Measurements from ENCODE around the gene SV2C. TPM values are rescaled to one million over a fixed set of nuclear protein-coding genes. Genes with fewer than 3 reads are reported as not detected.

Gene SV2C
- total RNA-seq, 1 experiment from 2014 or later, result not detected

DNA sequence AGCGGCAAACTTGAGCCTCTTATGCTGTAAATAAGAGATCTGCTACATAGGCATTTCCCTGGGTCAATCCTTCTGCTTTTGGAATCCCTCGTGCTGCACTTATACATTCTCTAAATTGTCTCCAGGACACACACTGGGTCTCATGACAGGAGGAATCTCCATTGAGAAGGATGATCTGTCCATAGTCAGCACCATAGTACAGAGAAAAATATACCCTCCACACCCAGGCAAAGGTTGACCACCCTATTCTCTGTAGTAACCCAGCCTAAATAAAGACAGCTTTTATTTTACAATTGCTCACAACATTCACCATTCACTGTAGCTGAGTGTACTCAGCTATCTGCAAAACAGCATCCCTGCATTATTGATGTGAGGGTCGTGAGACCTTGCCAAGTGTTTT lies 111.2 kb downstream of the SV2C start:
- no peaks in the 10 kb centered on the region for H3K36me3 ChIP-seq
- no peaks in the 10 kb centered on the region for H3K4me1 ChIP-seq
- DNase-seq, result no peak

DNA sequence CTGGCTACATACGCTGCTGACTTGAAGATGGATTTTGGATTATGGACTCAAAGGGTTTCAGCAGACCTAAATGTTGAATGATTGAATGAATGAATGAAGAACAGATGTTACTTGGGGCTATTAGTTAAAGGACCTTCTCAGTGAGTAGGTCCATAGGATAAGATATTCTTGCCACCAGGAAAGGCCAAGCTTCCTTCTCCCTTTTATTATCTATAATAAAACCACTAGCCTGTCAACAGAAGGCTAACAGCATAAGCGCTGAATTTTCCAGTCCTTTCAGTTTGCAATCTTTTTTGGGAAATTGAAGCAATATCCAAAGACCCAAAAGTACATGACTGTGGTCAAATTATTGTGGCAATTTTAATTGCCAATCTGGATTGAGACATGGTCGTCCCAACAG lies 113.3 kb downstream of the SV2C start:
- Histone ChIP-seq H3K27ac (no peak overlapping the region), H3K27me3 (peaks cover 11% of the 10 kb centered on the region; the same call in 1 of the 2 replicates), H3K36me3 (no peaks in the 10 kb centered on the region), H3K4me3 (no peak overlapping the region), H3K4me1 (no peaks in the 10 kb centered on the region), H3K9me3 (replicated peaks) (no peaks in the 10 kb centered on the region)
- DNase-seq, result no peak

More for the DNA sequence above, 111.2 kb downstream of the SV2C start:
- peaks cover 11% of the 10 kb centered on the region; the same call in 1 of the 2 replicates for H3K27me3 ChIP-seq
- H3K9me3 ChIP-seq (replicated peaks), result no peaks in the 10 kb centered on the region
- no peak overlapping the region for H3K27ac ChIP-seq
- H3K4me3 ChIP-seq, result no peak overlapping the region

DNA sequence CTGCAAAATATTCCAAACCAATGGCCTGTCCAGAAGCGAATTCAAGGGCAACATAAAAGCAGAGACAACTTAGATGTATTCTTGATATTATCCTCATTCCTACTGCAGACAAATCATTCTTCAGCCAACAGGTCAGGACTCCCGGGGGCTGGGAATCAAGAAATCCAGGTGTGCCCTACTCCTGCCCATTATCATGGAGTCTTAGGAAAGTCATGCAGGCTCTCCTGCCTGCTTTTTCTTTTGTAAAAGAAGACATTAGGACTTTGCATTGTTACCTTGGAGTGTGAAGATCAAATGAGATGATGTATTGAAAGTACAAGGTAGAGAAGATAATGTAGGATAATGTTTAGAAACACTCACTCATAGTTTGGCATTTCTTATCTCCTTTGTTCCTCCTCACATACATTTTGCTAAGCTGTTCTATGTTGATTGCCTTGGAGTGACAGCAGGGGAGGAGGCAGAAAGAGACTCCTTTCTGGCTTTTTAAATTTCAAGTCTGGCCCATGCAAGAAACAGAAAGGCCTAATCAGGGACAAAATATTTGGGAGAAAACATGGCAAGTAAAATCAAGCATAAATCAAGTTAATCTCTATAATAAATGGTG lies 113.8 kb downstream of the SV2C start:
- Histone ChIP-seq H3K4me1 (no peaks in the 10 kb centered on the region), H3K4me3 (no peak overlapping the region), H3K36me3 (no peaks in the 10 kb centered on the region), H3K9me3 (replicated peaks) (no peaks in the 10 kb centered on the region), H3K27me3 (peaks cover 11% of the 10 kb centered on the region; the same call in 1 of the 2 replicates), H3K27ac (no peak overlapping the region)
- DNase-seq, result no peak

DNA sequence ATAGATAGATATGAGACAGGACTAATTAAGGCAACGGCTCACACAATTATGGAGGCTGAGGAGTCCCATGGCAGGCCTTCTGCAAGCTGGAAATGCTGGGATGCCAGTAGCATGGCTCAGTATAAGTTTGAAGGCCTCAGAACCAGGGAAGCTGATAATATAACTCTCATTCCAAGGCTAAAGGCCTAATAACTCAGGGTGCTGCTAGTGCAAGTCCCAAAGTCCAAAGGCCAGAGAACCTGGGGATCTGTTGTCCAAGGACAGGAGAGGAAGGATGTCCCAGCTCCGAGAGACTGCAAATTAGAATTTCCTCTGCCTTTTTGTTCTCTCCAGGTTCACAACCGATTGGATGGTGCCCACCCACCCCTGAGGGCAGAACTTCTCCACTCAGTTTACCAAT lies 114.5 kb downstream of the SV2C start:
- DNase-seq, result no peak

DNA sequence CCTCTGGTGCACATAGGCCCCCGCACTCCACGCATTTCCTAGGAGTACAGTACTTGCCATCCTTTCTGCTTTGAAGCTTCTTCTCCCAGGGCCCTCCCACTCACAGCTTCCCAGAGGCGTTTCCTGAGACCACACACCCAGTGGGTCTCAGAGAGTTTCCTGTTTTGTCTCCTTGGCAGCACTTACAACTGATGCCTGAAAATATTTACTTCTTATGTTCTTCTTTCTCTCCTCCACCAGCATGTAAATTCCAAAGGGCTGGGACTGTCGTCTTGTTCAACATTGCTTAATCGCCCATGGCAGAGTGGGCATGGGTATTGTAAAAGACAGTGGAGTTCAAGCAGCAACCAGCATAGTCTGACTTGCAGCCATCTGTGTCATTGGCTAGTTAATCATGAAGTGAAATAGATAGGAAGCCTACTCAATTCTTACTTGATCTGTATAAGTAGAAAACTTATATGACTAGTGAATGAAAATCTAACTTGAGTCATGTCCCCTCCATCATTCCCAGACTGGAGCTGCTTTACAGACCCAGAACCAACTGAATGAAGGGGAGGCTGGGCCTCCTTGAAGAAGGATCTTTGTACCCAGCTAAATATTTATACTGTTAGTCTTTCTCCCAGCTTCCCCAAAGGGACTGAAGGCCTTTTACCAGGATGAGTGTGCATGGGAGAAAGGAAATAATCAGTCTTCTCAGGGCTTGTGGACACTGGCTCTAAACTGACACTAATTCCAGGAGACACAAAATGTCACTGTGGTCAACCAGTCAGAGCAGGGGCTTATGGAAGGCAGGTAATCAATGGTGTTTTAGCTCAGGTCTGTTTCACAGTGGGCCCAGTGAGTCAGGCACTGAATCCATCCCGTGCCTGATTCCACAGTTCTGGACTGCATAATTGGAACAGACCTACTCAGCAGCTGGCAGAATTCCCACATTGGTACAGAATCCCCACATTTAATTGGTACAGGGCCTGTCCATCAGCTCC lies 116.4 kb downstream of the SV2C start:
- no peak for DNase-seq
- Histone ChIP-seq H3K27me3 (peaks cover 11% of the 10 kb centered on the region; the same call in 1 of the 2 replicates), H3K9me3 (replicated peaks) (no peaks in the 10 kb centered on the region), H3K36me3 (no peaks in the 10 kb centered on the region), H3K4me1 (no peaks in the 10 kb centered on the region), H3K27ac (no peak overlapping the region), H3K4me3 (no peak overlapping the region)

More for the DNA sequence above, 114.5 kb downstream of the SV2C start:
- H3K36me3 ChIP-seq, result no peaks in the 10 kb centered on the region
- no peak overlapping the region for H3K27ac ChIP-seq
- no peaks in the 10 kb centered on the region for H3K4me1 ChIP-seq
- H3K27me3 ChIP-seq, result peaks cover 11% of the 10 kb centered on the region; the same call in 1 of the 2 replicates
- H3K4me3 ChIP-seq, result no peak overlapping the region
- H3K9me3 ChIP-seq (replicated peaks), result no peaks in the 10 kb centered on the region

DNA sequence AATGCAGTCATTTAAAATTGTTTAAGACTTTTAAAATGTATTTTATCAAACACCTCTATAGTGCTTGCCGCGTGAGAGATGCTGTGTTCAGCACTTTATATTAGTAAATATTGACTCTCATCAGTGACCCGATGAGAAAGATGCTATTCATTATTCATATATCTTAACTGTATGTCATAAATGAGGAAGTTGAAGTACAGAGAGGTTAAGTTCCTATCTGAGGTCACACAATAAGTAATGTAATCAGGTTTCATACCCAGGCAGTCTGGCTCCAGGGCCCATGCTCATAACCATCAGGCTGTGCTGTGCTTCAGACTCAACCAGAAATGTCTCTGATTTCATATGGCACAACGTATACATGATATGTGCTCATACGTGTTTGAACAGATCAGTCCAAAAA lies 119.0 kb downstream of the SV2C start:
- no peaks in the 10 kb centered on the region for H3K9me3 ChIP-seq (replicated peaks)
- H3K4me3 ChIP-seq, result no peak overlapping the region
- no peaks in the 10 kb centered on the region for H3K36me3 ChIP-seq
- H3K27ac ChIP-seq, result no peak overlapping the region
- H3K27me3 ChIP-seq, result no peaks in the 10 kb centered on the region
- H3K4me1 ChIP-seq, result no peaks in the 10 kb centered on the region
- DNase-seq, result no peak

DNA sequence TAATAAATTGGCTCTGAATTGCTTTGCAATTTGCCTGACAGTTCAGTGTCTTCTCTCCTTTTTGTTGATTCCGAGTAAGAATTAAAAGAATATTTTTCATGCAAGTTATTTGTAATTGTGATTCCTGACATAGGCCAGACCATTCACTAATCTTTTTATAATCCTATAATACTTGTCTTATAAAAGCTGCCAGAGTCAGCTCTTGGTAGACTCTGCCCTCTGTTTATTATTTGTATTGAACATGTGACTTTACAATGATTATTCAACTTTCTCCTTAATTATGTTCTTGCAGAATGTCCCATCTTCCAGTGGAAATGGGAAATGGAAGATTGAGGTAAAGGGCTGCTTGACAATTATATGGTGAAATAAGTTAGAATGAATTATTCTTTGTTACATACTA lies 121.0 kb downstream of the SV2C start:
- Histone ChIP-seq H3K27ac (no peak overlapping the region), H3K4me3 (no peak overlapping the region), H3K9me3 (replicated peaks) (no peaks in the 10 kb centered on the region), H3K4me1 (no peaks in the 10 kb centered on the region), H3K27me3 (no peaks in the 10 kb centered on the region), H3K36me3 (no peaks in the 10 kb centered on the region)
- no peak for DNase-seq

DNA sequence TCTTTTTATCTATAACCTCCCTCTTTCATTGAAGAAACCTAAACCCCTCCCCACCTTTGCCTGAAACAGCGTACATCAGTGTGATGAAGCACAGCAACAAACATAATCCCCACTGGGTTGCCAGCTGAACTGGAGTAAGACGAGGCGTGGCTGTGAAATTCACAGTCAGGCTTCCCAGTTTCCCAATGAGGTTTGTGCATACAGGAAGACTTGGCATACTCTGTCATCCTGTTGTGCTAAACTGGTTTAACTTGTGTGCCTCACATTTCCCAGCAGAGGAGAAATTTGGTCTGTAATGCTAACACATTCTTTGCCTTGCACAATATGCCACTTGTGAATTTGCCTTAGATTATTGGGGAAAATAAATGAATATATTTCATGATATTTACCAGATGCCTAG lies 121.5 kb downstream of the SV2C start:
- Histone ChIP-seq H3K27me3 (no peaks in the 10 kb centered on the region), H3K27ac (no peak overlapping the region), H3K4me3 (no peak overlapping the region), H3K4me1 (no peaks in the 10 kb centered on the region), H3K36me3 (no peaks in the 10 kb centered on the region), H3K9me3 (replicated peaks) (no peaks in the 10 kb centered on the region)
- DNase-seq, result no peak

DNA sequence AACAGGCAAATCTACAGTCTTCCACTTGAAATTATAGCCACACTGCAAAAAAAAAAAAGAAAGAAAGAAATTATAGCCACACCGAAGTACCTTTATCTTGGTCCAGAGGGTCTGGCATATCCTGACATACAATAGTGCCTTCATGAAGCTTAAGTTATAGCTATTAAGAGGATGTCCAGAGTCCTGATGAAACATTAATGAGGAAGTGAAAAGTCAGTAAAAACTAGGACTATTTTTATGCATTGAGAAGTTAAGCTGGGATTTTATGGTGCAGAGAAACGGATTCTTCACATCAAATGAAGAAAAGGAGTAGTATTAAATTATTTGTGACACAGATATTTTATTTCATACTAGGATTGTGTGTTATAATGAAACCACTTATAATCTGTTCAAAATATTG lies 123.9 kb downstream of the SV2C start:
- Histone ChIP-seq H3K36me3 (no peaks in the 10 kb centered on the region), H3K9me3 (replicated peaks) (no peaks in the 10 kb centered on the region), H3K4me1 (no peaks in the 10 kb centered on the region), H3K27ac (no peak overlapping the region), H3K4me3 (no peak overlapping the region), H3K27me3 (no peaks in the 10 kb centered on the region)
- DNase-seq, result no peak

DNA sequence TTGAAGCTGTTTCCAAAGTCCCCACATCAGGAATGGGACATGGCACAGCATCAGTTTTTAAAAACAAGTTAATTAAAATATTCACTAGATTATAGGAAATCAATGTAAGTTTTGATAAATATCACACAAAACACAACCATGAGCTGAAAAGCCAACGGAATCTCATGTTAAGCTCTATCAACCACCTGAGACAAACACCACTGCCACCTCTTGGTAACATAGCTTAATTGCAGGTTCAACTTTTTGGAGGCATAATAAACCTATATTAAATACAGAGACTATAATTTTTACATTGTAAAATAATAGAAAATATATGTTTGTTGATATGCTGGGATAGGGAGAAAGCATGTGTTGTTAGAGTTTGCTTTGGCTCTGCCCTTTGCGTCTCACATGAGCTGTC lies 126.1 kb downstream of the SV2C start:
- Histone ChIP-seq H3K4me3 (no peak overlapping the region), H3K9me3 (replicated peaks) (no peaks in the 10 kb centered on the region), H3K27ac (no peak overlapping the region), H3K4me1 (no peaks in the 10 kb centered on the region), H3K36me3 (no peaks in the 10 kb centered on the region), H3K27me3 (no peaks in the 10 kb centered on the region)
- DNase-seq, result peak in 1 of 2 experiments; percentile 26

DNA sequence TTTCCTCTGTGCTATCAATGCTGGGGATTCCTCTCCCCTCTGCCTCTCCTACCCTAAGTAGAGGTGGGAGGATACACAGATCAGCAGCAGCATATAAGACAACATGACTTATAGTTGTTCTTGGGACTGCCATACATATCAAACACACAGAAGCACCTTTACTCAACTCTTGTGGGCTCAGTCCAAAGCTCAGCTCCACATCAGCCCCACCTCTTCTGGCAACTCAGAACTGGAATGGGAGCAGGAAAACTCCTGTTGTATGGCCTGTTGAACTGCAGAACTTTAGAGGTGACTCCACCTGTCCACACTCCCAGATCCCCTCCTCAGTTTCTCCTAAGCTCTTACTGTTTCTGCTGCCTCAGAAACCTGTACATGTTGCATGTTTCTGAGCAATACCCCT lies 127.8 kb downstream of the SV2C start:
- DNase-seq, result no peak
- Histone ChIP-seq H3K4me1 (no peaks in the 10 kb centered on the region), H3K27ac (no peak overlapping the region), H3K4me3 (no peak overlapping the region), H3K27me3 (no peaks in the 10 kb centered on the region), H3K9me3 (replicated peaks) (no peaks in the 10 kb centered on the region), H3K36me3 (no peaks in the 10 kb centered on the region)

DNA sequence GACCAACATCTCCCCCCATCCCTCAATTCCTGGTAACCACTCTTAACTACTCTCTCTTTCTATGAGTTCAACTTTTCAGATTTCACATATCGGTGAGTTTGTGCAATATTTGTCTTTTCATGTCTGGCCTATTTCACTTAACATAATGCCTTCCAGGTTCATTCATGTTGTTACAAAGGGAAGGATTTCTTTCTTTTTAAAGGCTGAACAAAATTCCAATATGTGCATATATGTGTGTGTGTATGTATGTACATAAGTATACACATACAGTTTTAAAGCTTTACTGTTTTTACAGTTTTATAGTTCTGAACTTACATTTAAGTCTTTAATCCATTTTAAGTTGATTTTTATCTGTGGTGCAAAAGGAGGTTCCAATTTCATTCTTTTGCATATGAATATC lies 130.7 kb downstream of the SV2C start:
- Histone ChIP-seq H3K4me3 (no peak overlapping the region), H3K27me3 (no peaks in the 10 kb centered on the region), H3K27ac (no peak overlapping the region), H3K4me1 (no peaks in the 10 kb centered on the region), H3K9me3 (replicated peaks) (no peaks in the 10 kb centered on the region), H3K36me3 (no peaks in the 10 kb centered on the region)
- no peak for DNase-seq

DNA sequence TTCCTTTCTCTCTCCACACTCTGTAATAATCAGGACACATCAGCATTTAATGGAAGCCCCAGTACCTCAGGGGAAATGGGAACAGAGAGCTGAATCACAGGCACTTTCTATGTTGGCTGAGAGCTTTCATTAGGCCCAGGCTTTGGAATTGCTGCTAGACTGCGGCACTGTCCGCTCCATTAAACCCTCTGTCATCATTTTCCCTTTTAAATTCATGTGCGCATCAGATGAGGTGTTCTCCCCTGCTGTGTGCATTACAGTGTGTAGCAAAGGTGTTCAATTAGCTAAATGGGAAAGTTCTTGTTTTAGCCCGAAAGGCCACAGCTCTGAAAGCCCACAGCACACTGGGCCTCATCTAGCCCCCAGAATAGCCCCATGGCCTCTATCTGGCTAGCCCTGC lies 133.6 kb downstream of the SV2C start:
- H3K27me3 ChIP-seq, result no peaks in the 10 kb centered on the region
- H3K36me3 ChIP-seq, result no peaks in the 10 kb centered on the region
- no peak overlapping the region for H3K4me3 ChIP-seq
- no peaks in the 10 kb centered on the region for H3K9me3 ChIP-seq (replicated peaks)
- no peak overlapping the region for H3K27ac ChIP-seq
- no peaks in the 10 kb centered on the region for H3K4me1 ChIP-seq
- no peak for DNase-seq

DNA sequence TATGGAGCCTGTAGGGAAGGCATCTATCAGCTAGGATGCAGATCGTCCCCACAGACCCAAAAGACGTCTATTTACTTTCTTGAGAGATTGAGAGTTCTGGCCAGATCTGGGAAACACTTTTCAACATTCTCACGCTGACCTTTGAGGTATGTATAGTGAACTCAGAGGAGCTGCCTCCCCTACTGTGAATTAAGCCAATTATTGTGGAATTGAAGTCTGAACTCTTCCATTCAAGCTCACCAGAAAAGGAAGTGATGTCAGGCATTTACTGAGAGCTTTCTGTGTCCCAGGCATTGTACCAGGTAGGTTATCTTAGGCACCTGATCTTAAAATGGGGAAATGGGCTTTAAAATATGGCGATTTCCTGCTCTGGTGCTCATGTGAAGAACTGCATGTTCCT lies 136.5 kb downstream of the SV2C start:
- no peak overlapping the region for H3K4me3 ChIP-seq
- no peak for DNase-seq
- H3K9me3 ChIP-seq (replicated peaks), result no peaks in the 10 kb centered on the region

DNA sequence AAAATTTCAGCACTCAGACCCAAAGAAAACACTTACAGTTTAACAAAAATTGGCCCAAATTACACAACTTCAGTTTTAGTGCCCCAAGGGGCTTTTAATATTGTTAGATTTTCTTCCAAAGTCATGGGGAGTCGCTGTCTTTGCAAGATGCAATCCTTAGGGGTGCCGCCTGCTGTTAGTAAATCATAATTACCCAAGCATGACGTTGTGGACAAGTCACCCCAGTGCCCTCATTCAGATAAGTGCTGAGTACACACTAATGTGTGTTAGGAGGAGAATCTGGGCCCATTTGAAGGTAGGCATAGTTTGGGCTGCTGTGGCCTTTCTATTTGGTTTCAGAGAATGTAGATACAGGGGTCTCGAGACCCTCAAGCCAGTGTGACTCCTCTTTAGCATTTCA lies 138.1 kb downstream of the SV2C start:
- Histone ChIP-seq H3K9me3 (replicated peaks) (no peaks in the 10 kb centered on the region), H3K4me3 (no peak overlapping the region), H3K27me3 (no peaks in the 10 kb centered on the region), H3K27ac (no peak overlapping the region), H3K36me3 (no peaks in the 10 kb centered on the region), H3K4me1 (no peaks in the 10 kb centered on the region)
- no peak for DNase-seq

More for the DNA sequence above, 136.5 kb downstream of the SV2C start:
- Histone ChIP-seq H3K4me1 (no peaks in the 10 kb centered on the region), H3K27ac (no peak overlapping the region), H3K36me3 (no peaks in the 10 kb centered on the region), H3K27me3 (no peaks in the 10 kb centered on the region)

Measured in SJCRH30 (cell line).